ENCODE data around the gene THBS2. TPM values are rescaled to one million over a fixed set of nuclear protein-coding genes. Genes with fewer than 3 reads are reported as not detected.

The THBS2 gene
- total RNA-seq, 6 experiments from 2014 or later, result 2.7 to 28.7 (median 7.8) TPM

DNA sequence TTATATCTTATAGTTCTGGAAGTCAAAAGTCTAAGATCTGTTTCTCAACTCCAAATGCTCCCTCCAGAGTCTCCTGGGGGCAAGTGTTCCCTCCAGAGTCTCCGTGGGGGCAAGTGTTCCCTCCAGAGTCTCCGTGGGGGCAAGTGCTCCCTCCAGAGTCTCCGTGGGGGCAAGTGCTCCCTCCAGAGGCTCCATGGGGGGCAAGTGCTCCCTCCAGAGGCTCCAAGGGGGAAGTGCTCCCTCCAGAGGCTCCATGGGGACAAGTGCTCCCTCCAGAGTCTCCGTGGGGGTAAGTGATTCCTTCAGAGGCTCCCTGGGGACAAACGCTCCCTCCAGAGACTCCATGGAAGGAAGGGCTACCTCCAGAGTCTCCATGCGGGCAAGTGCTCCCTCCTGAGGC lies 34.0 kb upstream of the THBS2 start:
- Histone ChIP-seq H3K4me3 (no peak overlapping the region), H3K9me3 (no peaks in the 10 kb centered on the region), H3K27me3 (no peaks in the 10 kb centered on the region), H3K4me1 (no peaks in the 10 kb centered on the region), H3K36me3 (no peaks in the 10 kb centered on the region), H3K27ac (no peak overlapping the region)
- no peak for DNase-seq
- WGBS (ENCODE audit: insufficient coverage, low coverage, low lambda C conversion rate, missing lambda C conversion rate), result 40% methylated on average over 1 of the region's 6 CpGs
- TF ChIP-seq, protein P1, sequence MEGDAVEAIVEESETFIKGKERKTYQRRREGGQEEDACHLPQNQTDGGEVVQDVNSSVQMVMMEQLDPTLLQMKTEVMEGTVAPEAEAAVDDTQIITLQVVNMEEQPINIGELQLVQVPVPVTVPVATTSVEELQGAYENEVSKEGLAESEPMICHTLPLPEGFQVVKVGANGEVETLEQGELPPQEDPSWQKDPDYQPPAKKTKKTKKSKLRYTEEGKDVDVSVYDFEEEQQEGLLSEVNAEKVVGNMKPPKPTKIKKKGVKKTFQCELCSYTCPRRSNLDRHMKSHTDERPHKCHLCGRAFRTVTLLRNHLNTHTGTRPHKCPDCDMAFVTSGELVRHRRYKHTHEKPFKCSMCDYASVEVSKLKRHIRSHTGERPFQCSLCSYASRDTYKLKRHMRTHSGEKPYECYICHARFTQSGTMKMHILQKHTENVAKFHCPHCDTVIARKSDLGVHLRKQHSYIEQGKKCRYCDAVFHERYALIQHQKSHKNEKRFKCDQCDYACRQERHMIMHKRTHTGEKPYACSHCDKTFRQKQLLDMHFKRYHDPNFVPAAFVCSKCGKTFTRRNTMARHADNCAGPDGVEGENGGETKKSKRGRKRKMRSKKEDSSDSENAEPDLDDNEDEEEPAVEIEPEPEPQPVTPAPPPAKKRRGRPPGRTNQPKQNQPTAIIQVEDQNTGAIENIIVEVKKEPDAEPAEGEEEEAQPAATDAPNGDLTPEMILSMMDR (IDR thresholded peaks at IDR 0.05), result no peak
- no peak for TF ChIP-seq POLR2A (IDR thresholded peaks at IDR 0.05)
- intact Hi-C loops (cut with DNase I), result no loop called here
- ATAC-seq, result no peak

DNA sequence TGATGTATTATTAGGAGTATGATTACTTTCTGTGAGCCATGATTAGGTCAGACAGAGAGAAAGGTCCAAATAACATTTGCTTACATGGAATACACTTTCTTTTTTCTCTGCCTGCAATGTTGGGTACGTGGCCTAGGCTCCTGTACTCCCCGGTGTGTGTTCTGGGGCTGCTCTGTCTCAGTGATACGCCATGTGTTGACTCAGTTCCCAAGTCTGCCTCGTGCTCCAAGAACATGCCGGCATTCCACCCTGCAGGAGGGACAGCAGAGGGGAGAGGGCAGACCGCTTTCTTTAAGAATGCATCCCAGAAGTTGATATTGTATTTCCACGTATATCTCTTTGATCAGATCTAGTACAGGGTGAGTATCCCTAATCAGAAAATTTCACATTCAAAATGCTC lies 33.3 kb upstream of the THBS2 start:
- ATAC-seq (no peak), DNase-seq (no peak)
- H3K9me3 ChIP-seq, result no peaks in the 10 kb centered on the region
- WGBS (ENCODE audit: insufficient coverage, low coverage, low lambda C conversion rate, missing lambda C conversion rate), result 76% methylated on average over 5 of the region's 7 CpGs
- no peak for TF ChIP-seq POLR2A (IDR thresholded peaks at IDR 0.05)
- TF ChIP-seq, protein P1 (IDR thresholded peaks at IDR 0.05), result no peak
- no peaks in the 10 kb centered on the region for H3K27me3 ChIP-seq
- intact Hi-C loops (cut with DNase I), result no loop called here
- H3K4me3 ChIP-seq, result no peak overlapping the region
- H3K27ac ChIP-seq, result no peak overlapping the region
- H3K36me3 ChIP-seq, result no peaks in the 10 kb centered on the region
- no peaks in the 10 kb centered on the region for H3K4me1 ChIP-seq

DNA sequence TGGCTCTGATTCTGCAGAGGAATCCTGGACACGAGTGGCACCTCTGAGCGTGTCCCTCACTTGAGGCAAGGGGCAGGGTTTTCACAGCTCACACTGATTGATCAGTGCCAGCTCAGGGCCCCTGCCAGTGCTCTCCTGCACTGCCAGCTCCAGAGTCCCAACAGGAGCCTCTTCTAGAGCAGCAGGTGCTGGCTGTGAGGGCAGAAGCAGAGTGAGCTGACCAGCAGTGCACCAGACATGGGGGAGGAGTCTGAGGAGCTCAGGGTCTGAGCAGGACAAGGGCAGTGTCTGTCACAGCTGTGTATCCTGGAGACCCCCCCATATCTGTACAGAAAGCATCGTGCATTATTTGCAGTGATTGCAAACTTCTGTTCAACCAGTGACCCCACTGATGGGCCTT lies 31.5 kb upstream of the THBS2 start:
- intact Hi-C loops (cut with DNase I), result no loop called here
- H3K4me3 ChIP-seq, result no peak overlapping the region
- no peaks in the 10 kb centered on the region for H3K27me3 ChIP-seq
- WGBS (ENCODE audit: insufficient coverage, low coverage, low lambda C conversion rate, missing lambda C conversion rate), result 17% methylated on average over 1 of the region's 3 CpGs
- no peaks in the 10 kb centered on the region for H3K9me3 ChIP-seq
- ATAC-seq (peak in 1 of 4 donors; percentile 6), DNase-seq (no peak)
- no peak overlapping the region for H3K27ac ChIP-seq
- no peaks in the 10 kb centered on the region for H3K4me1 ChIP-seq
- TF ChIP-seq, protein P1 (IDR thresholded peaks at IDR 0.05), result no peak
- no peaks in the 10 kb centered on the region for H3K36me3 ChIP-seq

DNA sequence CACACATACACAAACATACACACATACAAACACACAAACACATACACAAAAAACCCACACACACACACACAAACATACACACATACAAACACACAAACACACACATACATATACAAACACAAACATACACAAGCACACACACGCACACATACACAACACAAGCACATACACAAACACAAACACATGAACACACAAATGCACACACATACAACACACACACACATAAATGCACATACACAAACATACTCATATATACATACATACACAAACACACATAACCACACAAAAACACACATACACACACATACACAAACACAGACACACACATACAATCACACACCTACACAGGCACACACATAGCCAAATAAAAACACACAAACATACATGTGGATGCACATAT lies 30.3 kb upstream of the THBS2 start:
- H3K9me3 ChIP-seq, result no peaks in the 10 kb centered on the region
- ATAC-seq (no peak), DNase-seq (no peak)
- intact Hi-C loops (cut with DNase I), result no loop called here
- no peak overlapping the region for H3K27ac ChIP-seq
- no peaks in the 10 kb centered on the region for H3K27me3 ChIP-seq
- WGBS (ENCODE audit: insufficient coverage, low coverage, low lambda C conversion rate, missing lambda C conversion rate), result 42% methylated on average over 1 of the region's 1 CpG
- no peak for TF ChIP-seq POLR2A (IDR thresholded peaks at IDR 0.05)
- TF ChIP-seq, protein P1 (IDR thresholded peaks at IDR 0.05), result no peak
- H3K36me3 ChIP-seq, result no peaks in the 10 kb centered on the region
- H3K4me1 ChIP-seq, result no peaks in the 10 kb centered on the region
- no peak overlapping the region for H3K4me3 ChIP-seq

DNA sequence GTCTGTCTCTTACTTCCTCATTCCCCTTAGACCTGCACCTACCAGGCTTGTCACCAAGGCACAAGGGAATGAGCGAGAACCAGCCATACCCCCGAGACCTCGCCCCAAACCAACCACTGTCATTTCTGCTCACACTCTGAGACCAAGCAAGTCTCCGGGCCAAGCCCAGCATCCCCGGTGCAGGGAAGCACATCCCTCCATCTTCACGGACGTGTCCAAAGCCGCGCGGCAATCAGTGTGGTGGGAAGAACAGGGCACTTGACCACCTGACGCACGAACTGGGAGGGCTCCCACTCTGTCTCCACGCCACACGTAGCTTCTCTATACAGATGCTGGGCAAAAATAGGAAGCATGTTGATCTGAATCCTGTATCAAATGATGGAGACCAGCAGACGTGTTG lies 28.4 kb upstream of the THBS2 start:
- intact Hi-C loops (cut with DNase I), result no loop called here
- no peaks in the 10 kb centered on the region for H3K9me3 ChIP-seq
- WGBS (ENCODE audit: insufficient coverage, low coverage, low lambda C conversion rate, missing lambda C conversion rate), result 87% methylated on average over 13 of the region's 15 CpGs
- H3K4me1 ChIP-seq, result no peaks in the 10 kb centered on the region
- no peak for ATAC-seq
- TF ChIP-seq POLR2A (IDR thresholded peaks at IDR 0.05), result no peak
- TF ChIP-seq, protein P1 (IDR thresholded peaks at IDR 0.05), result no peak
- no peaks in the 10 kb centered on the region for H3K36me3 ChIP-seq
- no peaks in the 10 kb centered on the region for H3K27me3 ChIP-seq
- H3K4me3 ChIP-seq, result no peak overlapping the region
- no peak for DNase-seq
- no peak overlapping the region for H3K27ac ChIP-seq
